ENCODE measurements around the gene CCDC92.

The CCDC92 gene

GRCh38 chr12:123941624-123942237, 30.9 kb downstream of the CCDC92 start:
- DNase-seq: peak; percentile 8
- in situ Hi-C loops (cut with MboI; ENCODE audit: low pct_unique_long_range_greater_than_20kb, low sequenced_read_pairs): no loop called here

DNA sequence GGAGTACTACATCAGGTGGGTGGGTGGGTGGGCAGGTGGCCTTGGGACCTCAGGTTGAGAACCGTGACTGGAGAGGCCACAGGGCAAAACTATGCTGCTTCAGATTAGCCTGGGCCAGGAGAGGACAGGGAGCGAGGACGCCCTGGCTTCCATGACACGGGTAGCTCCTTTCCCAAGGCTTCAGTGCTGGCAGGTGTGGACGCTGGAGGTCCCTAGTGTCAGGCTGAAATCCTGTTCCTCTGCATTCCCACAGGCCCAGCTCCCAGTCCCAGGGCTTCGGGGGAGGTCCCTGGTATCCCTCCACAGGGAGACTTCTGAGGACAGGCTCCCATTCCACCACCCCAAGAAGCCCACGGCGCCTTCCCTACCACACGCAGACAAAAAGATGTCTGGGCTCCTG, 31.6 kb downstream of the CCDC92 start:
- in situ Hi-C loops (cut with MboI; ENCODE audit: low pct_unique_long_range_greater_than_20kb, low sequenced_read_pairs): no loop called here
- no peak for DNase-seq

GRCh38 chr12:123940627-123940966, 32.0 kb downstream of the CCDC92 start:
- in situ Hi-C loops (cut with MboI; ENCODE audit: low pct_unique_long_range_greater_than_20kb, low sequenced_read_pairs): no loop called here
- no peak for DNase-seq

DNA sequence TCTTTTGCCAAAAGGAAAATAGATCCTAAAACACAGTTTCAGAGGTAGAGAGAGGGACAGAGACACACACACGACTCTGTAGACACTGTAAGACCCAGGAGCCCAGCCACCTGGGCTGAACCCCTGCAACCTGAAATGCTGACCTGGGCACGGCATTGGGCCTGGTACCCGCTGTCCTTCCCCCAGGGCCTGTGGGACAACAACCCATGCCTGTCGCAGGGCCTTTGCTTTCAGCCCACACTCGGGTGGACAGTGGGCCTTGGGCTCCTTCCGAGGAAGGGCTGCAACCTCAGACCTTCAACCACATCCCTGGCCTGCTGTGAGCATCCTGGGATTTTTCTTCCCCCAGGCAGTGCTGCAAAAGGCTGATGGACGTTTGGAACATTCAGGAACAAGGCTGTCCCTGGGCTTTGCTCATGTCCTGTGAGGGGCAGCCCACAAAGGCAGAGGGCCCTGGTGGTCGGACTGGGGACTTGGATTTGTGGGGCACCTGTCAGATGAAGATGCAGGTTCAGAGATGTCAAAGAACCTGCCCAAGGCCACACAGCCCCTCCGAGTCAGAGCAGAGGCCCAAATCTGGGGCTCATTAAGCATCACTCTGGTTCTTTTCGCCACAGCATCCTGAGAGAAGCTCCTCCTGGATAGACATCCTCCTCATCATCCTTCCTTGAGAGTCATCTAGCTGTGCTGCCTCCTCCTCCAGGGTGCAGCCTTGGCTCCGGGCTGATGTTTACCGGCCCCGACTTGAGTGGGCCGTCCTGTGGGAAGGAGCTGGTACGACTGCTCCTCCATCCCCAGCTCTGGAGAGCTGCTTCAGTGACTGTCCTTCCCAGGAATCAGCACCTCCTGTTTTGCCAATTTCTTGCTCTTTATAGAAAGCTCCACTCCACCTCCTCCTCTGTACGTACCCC, 32.7 kb downstream of the CCDC92 start:
- in situ Hi-C loops (cut with MboI; ENCODE audit: low pct_unique_long_range_greater_than_20kb, low sequenced_read_pairs): no loop called here
- no peak for DNase-seq

GRCh38 chr12:123938679-123939480, 33.8 kb downstream of the CCDC92 start:
- in situ Hi-C loops (cut with MboI; ENCODE audit: low pct_unique_long_range_greater_than_20kb, low sequenced_read_pairs): no loop called here
- DNase-seq: no peak

- in situ Hi-C loops (cut with MboI; ENCODE audit: low pct_unique_long_range_greater_than_20kb, low sequenced_read_pairs): no loop called here
- DNase-seq: no peak
Measured at GRCh38 chr12:123937707-123938591, 34.7 kb downstream of the CCDC92 start.

DNA sequence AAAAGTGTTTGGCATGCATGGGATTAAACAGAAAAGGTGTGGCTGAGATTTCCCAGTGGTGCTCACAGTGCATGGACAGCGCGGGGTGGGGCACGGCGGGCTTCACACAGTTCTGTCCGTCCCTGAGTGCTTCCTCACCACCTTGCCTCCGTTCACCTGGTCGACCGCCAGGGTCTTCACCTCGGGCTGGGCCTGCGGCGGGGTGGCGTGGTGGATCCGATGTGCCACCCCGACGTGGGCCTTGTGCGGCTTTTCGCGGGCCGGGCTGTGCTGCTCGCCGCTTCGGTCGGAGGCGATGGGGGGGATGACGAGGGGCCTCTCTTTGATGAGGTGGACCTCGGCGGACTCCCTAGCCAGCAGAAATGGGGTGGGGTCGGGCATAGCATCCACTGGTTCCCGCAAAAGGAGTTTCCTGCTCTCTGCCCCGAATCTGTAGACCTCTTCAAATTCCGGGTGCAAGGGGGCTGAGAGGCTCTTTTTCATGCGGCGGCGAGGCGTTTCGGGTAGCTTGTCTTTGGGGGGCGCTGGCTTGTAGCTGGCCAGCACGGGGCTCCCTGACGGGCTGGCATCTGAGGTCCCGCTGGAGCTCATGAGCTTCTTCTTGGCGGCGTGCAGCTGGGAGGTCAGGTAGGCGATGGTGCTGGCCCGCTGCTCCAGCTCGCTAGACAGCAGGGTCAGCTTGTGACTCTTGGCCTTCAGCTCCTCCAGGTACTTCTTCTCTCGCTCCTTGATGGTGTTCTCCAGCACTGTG, 35.5 kb downstream of the CCDC92 start:
- in situ Hi-C loops (cut with MboI; ENCODE audit: low pct_unique_long_range_greater_than_20kb, low sequenced_read_pairs): no loop called here
- DNase-seq: no peak

- in situ Hi-C loops (cut with MboI; ENCODE audit: low pct_unique_long_range_greater_than_20kb, low sequenced_read_pairs): no loop called here
- DNase-seq: no peak
Measured at GRCh38 chr12:123936471-123936870, 36.2 kb downstream of the CCDC92 start.

GRCh38 chr12:123935956-123936355, 36.7 kb downstream of the CCDC92 start:
- in situ Hi-C loops (cut with MboI; ENCODE audit: low pct_unique_long_range_greater_than_20kb, low sequenced_read_pairs): no loop called here
- no peak for DNase-seq

DNA sequence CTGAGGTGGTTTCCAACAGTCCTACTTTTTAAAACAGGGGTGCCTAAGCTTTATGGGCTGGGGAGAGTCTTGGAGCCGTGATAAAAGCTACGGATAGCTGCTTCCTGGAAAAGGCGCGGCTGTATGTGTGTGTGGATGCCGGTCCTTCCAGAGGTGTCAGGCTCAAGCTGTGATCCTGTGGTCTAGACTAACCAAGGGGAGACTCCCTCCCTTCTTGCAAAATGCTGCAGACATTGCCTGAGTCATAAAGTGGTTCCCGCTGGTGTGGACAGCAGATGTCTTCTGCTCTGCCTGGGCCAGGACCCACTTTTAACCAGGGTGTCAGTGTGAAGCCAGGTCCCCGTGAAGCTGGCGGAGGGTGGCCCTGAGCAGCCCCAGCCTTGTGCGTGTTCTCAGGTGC, 37.8 kb downstream of the CCDC92 start:
- DNase-seq: no peak
- in situ Hi-C loops (cut with MboI; ENCODE audit: low pct_unique_long_range_greater_than_20kb, low sequenced_read_pairs): no loop called here

GRCh38 chr12:123934016-123934620, 38.5 kb downstream of the CCDC92 start:
- in situ Hi-C loops (cut with MboI; ENCODE audit: low pct_unique_long_range_greater_than_20kb, low sequenced_read_pairs): no loop called here
- no peak for DNase-seq

- in situ Hi-C loops (cut with MboI; ENCODE audit: low pct_unique_long_range_greater_than_20kb, low sequenced_read_pairs): no loop called here
- no peak for DNase-seq
Measured at GRCh38 chr12:123933214-123933613, 39.4 kb downstream of the CCDC92 start.

- in situ Hi-C loops (cut with MboI; ENCODE audit: low pct_unique_long_range_greater_than_20kb, low sequenced_read_pairs): no loop called here
- no peak for DNase-seq
Measured at GRCh38 chr12:123931686-123932321, 40.8 kb downstream of the CCDC92 start.

DNA sequence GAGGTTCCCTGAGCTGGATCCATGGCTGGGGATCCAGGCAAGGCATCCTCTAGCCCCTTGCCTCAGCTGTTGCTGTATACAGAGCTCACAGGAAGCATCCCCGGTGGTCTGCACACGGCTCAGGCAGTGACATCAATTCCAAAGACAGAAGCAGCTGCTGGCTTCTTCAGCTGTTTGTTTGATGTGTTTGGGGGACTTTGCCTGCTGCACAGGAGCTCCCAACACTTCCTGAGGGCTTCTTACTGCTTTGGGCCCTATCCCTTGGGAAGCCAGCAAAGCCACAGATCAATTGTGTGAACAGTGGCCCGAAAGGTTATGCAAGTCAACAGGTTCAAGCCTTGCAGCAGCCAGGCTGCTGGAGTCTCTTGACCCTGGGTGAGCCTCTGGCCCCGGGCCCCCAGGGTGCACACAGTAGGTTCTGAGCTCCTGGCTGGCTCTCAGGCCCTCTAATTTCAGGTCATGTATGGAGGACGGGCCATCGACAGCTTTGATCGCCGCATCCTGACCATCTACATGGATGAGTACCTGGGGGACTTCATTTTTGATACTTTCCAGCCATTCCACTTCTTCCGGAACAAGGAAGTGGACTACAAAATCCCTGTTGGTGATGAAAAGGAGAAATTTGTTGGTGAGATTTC, 42.6 kb downstream of the CCDC92 start:
- in situ Hi-C loops (cut with MboI; ENCODE audit: low pct_unique_long_range_greater_than_20kb, low sequenced_read_pairs): no loop called here
- DNase-seq: no peak

GRCh38 chr12:123928897-123929296, 43.7 kb downstream of the CCDC92 start:
- in situ Hi-C loops (cut with MboI; ENCODE audit: low pct_unique_long_range_greater_than_20kb, low sequenced_read_pairs): no loop called here
- no peak for DNase-seq

GRCh38 chr12:123928274-123928865, 44.3 kb downstream of the CCDC92 start:
- in situ Hi-C loops (cut with MboI; ENCODE audit: low pct_unique_long_range_greater_than_20kb, low sequenced_read_pairs): no loop called here
- peak; percentile 26 for DNase-seq

DNA sequence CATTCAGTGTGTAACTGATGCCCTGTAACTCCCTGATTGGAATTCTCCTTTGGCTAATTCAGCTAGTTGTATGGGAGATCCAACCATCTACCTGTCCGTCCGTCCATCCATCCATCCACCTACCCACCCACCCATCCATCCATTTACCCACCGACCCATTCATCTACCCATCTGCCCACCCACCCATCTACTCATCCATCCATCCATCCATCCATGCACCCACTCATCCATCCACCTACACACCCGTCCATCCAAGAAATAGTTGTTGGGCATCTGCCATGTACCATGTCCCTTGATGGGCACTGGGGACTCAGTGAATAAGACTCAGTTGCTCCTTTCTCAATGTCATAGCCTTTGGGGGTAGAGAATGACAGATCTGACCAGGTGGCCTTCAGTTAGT, 48.1 kb downstream of the CCDC92 start:
- in situ Hi-C loops (cut with MboI; ENCODE audit: low pct_unique_long_range_greater_than_20kb, low sequenced_read_pairs): no loop called here
- DNase-seq: no peak

All from KBM-7 (cell line).